ENCODE results near the gene C19orf73. TPM values are rescaled to one million over a fixed set of nuclear protein-coding genes. Genes with fewer than 3 reads are reported as not detected.
"Not testable (repeated sequence)": the region's sequence is repeated elsewhere in the genome, so short reads cannot be mapped to it uniquely, and the experiment has no call there.

C19orf73 gene
- total and polyA plus RNA-seq, 8 donors: 3.4 to 4.2 (median 3.7) TPM; not detected in 5

DNA sequence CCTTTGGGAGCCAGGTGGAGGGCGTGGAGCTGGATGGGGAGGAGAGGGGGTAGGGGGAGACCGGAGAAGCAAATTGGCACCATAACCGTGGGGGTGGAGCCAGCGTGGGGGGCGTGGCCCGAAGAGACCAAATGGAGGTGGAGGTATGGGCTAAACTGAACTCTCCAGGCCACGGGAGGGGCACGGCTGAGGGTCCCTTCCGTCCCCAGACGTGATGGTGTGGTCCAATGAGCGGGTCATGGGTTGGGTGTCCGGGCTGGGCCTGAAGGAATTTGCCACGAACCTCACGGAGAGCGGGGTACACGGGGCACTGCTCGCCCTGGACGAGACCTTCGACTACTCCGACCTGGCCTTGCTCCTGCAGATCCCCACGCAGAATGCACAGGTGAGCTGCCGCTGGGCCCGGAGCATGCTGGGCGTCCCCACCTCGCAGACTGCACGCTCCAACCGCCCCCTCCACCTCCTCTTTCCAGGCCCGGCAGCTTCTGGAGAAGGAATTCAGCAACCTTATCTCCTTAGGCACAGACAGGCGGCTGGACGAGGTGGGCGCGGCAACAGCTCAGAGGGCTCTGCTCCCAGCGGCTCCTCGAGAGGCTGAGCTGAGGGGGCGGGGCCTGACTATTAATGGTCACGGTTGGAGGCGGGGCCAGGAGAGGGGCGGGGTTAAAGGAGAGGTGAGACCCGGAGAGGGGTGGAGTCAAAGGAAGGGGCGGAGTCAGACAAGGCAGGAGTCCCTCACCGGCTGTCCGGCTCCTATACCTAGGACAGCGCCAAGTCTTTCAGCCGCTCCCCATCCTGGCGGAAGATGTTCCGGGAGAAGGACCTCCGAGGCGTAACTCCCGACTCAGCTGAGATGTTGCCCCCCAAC, 30.1 kb upstream of the C19orf73 start:
- peaks cover 35 to 62% (median 52%) of the 10 kb centered on the region in 4 donors for H3K4me1 ChIP-seq
- WGBS, 5 donors: 1 to 4% (median 3%) methylated on average over 29 to 49 of the region's 49 CpGs

DNA sequence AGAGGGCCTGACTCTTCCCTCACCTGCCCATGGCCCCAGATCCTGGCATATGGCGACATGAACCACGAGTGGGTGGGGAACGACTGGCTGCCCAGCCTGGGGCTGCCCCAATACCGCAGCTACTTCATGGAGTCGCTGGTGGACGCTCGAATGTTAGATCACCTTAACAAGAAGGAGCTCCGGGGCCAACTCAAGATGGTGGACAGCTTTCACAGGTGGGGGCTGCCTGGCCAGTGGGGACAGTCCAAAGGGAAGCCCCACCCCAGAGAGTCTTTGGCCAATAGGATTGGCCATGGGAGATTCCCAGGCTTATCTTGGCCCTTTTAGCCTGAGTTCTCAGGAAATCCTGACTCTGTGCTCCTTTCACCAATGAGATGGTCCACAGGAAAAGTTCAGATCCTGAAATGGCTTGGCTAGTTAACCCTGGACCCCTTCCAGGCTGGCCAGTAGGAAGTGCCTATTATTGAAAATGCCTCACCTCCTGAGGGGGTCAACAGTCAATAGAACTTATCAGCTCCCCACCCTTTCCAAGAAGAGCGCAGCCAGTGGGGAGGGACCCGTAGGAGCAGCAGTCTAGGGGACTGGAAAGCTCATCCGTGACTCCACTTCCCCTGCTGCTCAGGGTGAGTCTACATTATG, 29.2 kb upstream of the C19orf73 start:
- Histone ChIP-seq H3K9me3 (no peaks in the 10 kb centered on the region), H3K27me3 (peaks cover 0 to 33% (median 0%) of the 10 kb centered on the region in 3 donors), H3K4me1 (peaks cover 35 to 63% (median 55%) of the 10 kb centered on the region in 4 donors), H3K4me3 (peak overlapping the region; percentile 66 to 82 (median 70)), H3K36me3 (no peaks in the 10 kb centered on the region), H3K27ac (peak overlapping the region in 4 of 5 donors; percentile 72 to 88 (median 85))
- 58 to 71% (median 69%) methylated on average over 10 to 11 of the region's 11 CpGs for WGBS, 5 donors
- intact Hi-C loops (cut with DNase I; ENCODE audit: low total_unique reads): no loop called here
- no peak for DNase-seq
- no peak for TF ChIP-seq EP300 (IDR thresholded peaks at IDR 0.05)
- TF ChIP-seq POLR2AphosphoS5 (IDR thresholded peaks at IDR 0.05): no peak
- TF ChIP-seq, protein P1, sequence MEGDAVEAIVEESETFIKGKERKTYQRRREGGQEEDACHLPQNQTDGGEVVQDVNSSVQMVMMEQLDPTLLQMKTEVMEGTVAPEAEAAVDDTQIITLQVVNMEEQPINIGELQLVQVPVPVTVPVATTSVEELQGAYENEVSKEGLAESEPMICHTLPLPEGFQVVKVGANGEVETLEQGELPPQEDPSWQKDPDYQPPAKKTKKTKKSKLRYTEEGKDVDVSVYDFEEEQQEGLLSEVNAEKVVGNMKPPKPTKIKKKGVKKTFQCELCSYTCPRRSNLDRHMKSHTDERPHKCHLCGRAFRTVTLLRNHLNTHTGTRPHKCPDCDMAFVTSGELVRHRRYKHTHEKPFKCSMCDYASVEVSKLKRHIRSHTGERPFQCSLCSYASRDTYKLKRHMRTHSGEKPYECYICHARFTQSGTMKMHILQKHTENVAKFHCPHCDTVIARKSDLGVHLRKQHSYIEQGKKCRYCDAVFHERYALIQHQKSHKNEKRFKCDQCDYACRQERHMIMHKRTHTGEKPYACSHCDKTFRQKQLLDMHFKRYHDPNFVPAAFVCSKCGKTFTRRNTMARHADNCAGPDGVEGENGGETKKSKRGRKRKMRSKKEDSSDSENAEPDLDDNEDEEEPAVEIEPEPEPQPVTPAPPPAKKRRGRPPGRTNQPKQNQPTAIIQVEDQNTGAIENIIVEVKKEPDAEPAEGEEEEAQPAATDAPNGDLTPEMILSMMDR (IDR thresholded peaks at IDR 0.05): no peak
- no peak for TF ChIP-seq POLR2A (IDR thresholded peaks at IDR 0.05)

More for the DNA sequence above, 30.1 kb upstream of the C19orf73 start:
- intact Hi-C loops (cut with DNase I; ENCODE audit: low total_unique reads): no loop called here
- peak; percentile 98 to 100 for DNase-seq
- peaks cover 0 to 33% (median 0%) of the 10 kb centered on the region in 3 donors for H3K27me3 ChIP-seq
- peak overlapping the region; percentile 66 to 82 (median 70) for H3K4me3 ChIP-seq
- H3K9me3 ChIP-seq: no peaks in the 10 kb centered on the region
- H3K27ac ChIP-seq: peak overlapping the region; percentile 72 to 92 (median 85)
- TF ChIP-seq POLR2AphosphoS5 (IDR thresholded peaks at IDR 0.05): peak in 2 of 3 donors; percentile 63 to 70
- TF ChIP-seq EP300 (IDR thresholded peaks at IDR 0.05): no peak
- no peaks in the 10 kb centered on the region for H3K36me3 ChIP-seq

DNA sequence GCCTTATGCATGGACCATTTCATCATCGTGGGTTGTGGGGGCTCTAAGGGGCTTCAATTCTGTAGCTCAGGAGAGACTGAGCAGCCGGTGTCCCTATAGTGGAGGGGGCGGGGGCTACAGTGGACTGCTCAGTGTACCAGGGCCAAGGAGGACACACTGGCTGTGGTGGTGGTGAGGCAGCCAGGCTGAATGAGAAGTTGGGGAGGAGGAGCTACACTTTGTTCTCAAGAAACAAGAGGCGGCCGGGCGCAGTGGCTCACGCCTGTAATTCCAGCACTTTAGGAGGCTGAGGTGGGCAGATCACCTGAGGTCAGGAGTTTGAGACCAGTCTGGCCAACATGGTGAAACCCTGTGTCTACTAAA, 27.4 kb upstream of the C19orf73 start:
- peak overlapping the region in 1 of 4 donors; percentile 32 for H3K4me3 ChIP-seq
- intact Hi-C loops (cut with DNase I; ENCODE audit: low total_unique reads); DNase-seq; H3K27ac ChIP-seq; H3K9me3 ChIP-seq; H3K36me3 ChIP-seq: not testable (repeated sequence)
- H3K27me3 ChIP-seq: peaks cover 0 to 28% (median 0%) of the 10 kb centered on the region in 3 donors
- peaks cover 35 to 64% (median 55%) of the 10 kb centered on the region in 4 donors for H3K4me1 ChIP-seq
- 22 to 29% (median 25%) methylated on average over 7 of the region's 7 CpGs for WGBS, 5 donors

DNA sequence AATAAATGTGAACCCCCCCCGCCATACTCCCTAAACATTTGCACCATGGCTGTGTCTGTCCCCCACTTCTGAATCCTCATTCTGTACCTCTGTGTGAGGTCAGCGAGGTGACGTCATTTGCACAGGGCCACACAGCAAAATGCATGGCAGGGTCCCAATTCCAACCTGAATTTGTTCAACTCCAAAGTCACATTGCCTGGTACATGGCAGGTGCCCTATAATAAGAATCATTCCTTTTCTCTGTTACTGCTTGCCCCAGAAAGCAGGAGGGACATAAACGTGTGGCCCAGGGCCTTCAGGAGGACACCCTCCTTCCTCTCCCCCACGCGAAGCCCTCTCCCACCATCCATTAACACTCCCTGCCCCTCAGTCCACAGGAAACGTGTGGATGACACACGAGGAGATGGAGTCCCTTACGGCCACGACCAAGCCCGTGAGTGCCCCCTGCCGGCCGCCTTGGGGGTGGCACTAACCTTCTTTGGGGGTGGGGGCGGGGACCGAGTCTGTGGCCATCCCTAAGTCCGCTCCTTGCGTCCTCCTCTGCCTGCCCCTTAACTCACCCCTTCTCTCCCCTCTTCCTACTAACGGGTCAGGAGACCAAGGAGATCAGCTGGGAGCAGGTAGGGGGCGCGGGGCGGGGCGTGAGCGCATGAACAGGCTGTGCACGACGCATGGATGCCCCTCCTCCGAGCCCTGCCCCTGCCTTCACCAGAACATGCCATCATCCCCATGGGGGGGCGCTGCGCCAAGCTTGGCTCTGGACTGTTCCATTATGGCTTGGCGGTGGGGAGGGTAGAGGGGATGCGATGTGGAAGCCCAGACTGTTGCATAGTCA, 26.8 kb upstream of the C19orf73 start:
- H3K27me3 ChIP-seq: peaks cover 0 to 23% (median 0%) of the 10 kb centered on the region in 3 donors
- TF ChIP-seq POLR2A (IDR thresholded peaks at IDR 0.05): no peak
- TF ChIP-seq, protein P1 (IDR thresholded peaks at IDR 0.05): peak in 5 of 7 experiments; percentile 54 to 96 (median 83)
- TF ChIP-seq POLR2AphosphoS5 (IDR thresholded peaks at IDR 0.05): peak in 1 of 3 donors; percentile 15
- no peak for TF ChIP-seq EP300 (IDR thresholded peaks at IDR 0.05)
- intact Hi-C loops (cut with DNase I; ENCODE audit: low total_unique reads): no loop called here
- peak; percentile 87 to 90 for DNase-seq
- H3K36me3 ChIP-seq: no peaks in the 10 kb centered on the region
- peak overlapping the region in 2 of 4 donors; percentile 4 to 32 for H3K4me3 ChIP-seq
- no peaks in the 10 kb centered on the region for H3K9me3 ChIP-seq
- H3K4me1 ChIP-seq: peaks cover 29 to 58% (median 49%) of the 10 kb centered on the region in 4 donors
- no peak overlapping the region for H3K27ac ChIP-seq
- 8 to 9% (median 9%) methylated on average over 25 to 30 of the region's 30 CpGs for WGBS, 5 donors
